ENCODE results near the gene TBX4.

The TBX4 gene

GRCh38 chr17:61478026-61478789 lies 26.0 kb downstream of the TBX4 start:
- H3K9me3 ChIP-seq (ENCODE audit: control insufficient read depth, insufficient read depth, low read length), result no peaks in the 10 kb centered on the region
- no peak overlapping the region for H3K4me3 ChIP-seq (ENCODE audit: low read depth, low read length)
- H3K27me3 ChIP-seq (ENCODE audit: control insufficient read depth, insufficient read depth, low read length), result no peaks in the 10 kb centered on the region
- no peaks in the 10 kb centered on the region for H3K36me3 ChIP-seq (ENCODE audit: control insufficient read depth, insufficient read depth, low read length)
- no peak overlapping the region for H3K9ac ChIP-seq (ENCODE audit: low read depth, low read length)
- H3K4me1 ChIP-seq (ENCODE audit: control insufficient read depth, insufficient read depth, low read length), result no peaks in the 10 kb centered on the region

- Histone ChIP-seq H3K27me3 (ENCODE audit: control insufficient read depth, insufficient read depth, low read length) (no peaks in the 10 kb centered on the region), H3K36me3 (ENCODE audit: control insufficient read depth, insufficient read depth, low read length) (no peaks in the 10 kb centered on the region), H3K4me1 (ENCODE audit: control insufficient read depth, insufficient read depth, low read length) (no peaks in the 10 kb centered on the region), H3K9me3 (ENCODE audit: control insufficient read depth, insufficient read depth, low read length) (no peaks in the 10 kb centered on the region), H3K4me3 (ENCODE audit: low read depth, low read length) (no peak overlapping the region), H3K9ac (ENCODE audit: low read depth, low read length) (no peak overlapping the region)
Observed at GRCh38 chr17:61478790-61479492, 26.7 kb downstream of the TBX4 start.

- no peaks in the 10 kb centered on the region for H3K4me1 ChIP-seq (ENCODE audit: control insufficient read depth, insufficient read depth, low read length)
- H3K27me3 ChIP-seq (ENCODE audit: control insufficient read depth, insufficient read depth, low read length), result no peaks in the 10 kb centered on the region
- no peak overlapping the region for H3K4me3 ChIP-seq (ENCODE audit: low read depth, low read length)
- no peak overlapping the region for H3K9ac ChIP-seq (ENCODE audit: low read depth, low read length)
- H3K9me3 ChIP-seq (ENCODE audit: control insufficient read depth, insufficient read depth, low read length), result no peaks in the 10 kb centered on the region
- no peaks in the 10 kb centered on the region for H3K36me3 ChIP-seq (ENCODE audit: control insufficient read depth, insufficient read depth, low read length)
Observed at GRCh38 chr17:61479493-61480413, 27.5 kb downstream of the TBX4 start.

- Histone ChIP-seq H3K9ac (ENCODE audit: low read depth, low read length) (no peak overlapping the region), H3K36me3 (ENCODE audit: control insufficient read depth, insufficient read depth, low read length) (no peaks in the 10 kb centered on the region), H3K9me3 (ENCODE audit: control insufficient read depth, insufficient read depth, low read length) (no peaks in the 10 kb centered on the region), H3K4me3 (ENCODE audit: low read depth, low read length) (no peak overlapping the region), H3K27me3 (ENCODE audit: control insufficient read depth, insufficient read depth, low read length) (no peaks in the 10 kb centered on the region), H3K4me1 (ENCODE audit: control insufficient read depth, insufficient read depth, low read length) (no peaks in the 10 kb centered on the region)
Observed at GRCh38 chr17:61480414-61480807, 28.2 kb downstream of the TBX4 start.

GRCh38 chr17:61481421-61481820 lies 29.2 kb downstream of the TBX4 start:
- Histone ChIP-seq H3K4me3 (ENCODE audit: low read depth, low read length) (no peak overlapping the region), H3K9ac (ENCODE audit: low read depth, low read length) (no peak overlapping the region), H3K9me3 (ENCODE audit: control insufficient read depth, insufficient read depth, low read length) (no peaks in the 10 kb centered on the region), H3K36me3 (ENCODE audit: control insufficient read depth, insufficient read depth, low read length) (no peaks in the 10 kb centered on the region), H3K27me3 (ENCODE audit: control insufficient read depth, insufficient read depth, low read length) (no peaks in the 10 kb centered on the region), H3K4me1 (ENCODE audit: control insufficient read depth, insufficient read depth, low read length) (no peaks in the 10 kb centered on the region)

GRCh38 chr17:61482467-61482866 lies 30.2 kb downstream of the TBX4 start:
- Histone ChIP-seq H3K9me3 (ENCODE audit: control insufficient read depth, insufficient read depth, low read length) (no peaks in the 10 kb centered on the region), H3K27me3 (ENCODE audit: control insufficient read depth, insufficient read depth, low read length) (no peaks in the 10 kb centered on the region), H3K4me3 (ENCODE audit: low read depth, low read length) (no peak overlapping the region), H3K9ac (ENCODE audit: low read depth, low read length) (no peak overlapping the region), H3K4me1 (ENCODE audit: control insufficient read depth, insufficient read depth, low read length) (no peaks in the 10 kb centered on the region), H3K36me3 (ENCODE audit: control insufficient read depth, insufficient read depth, low read length) (no peaks in the 10 kb centered on the region)

- H3K27me3 ChIP-seq (ENCODE audit: control insufficient read depth, insufficient read depth, low read length), result no peaks in the 10 kb centered on the region
- no peaks in the 10 kb centered on the region for H3K36me3 ChIP-seq (ENCODE audit: control insufficient read depth, insufficient read depth, low read length)
- no peak overlapping the region for H3K4me3 ChIP-seq (ENCODE audit: low read depth, low read length)
- no peak overlapping the region for H3K9ac ChIP-seq (ENCODE audit: low read depth, low read length)
- H3K4me1 ChIP-seq (ENCODE audit: control insufficient read depth, insufficient read depth, low read length), result no peaks in the 10 kb centered on the region
- no peaks in the 10 kb centered on the region for H3K9me3 ChIP-seq (ENCODE audit: control insufficient read depth, insufficient read depth, low read length)
Observed at GRCh38 chr17:61483778-61484116, 31.5 kb downstream of the TBX4 start.

GRCh38 chr17:61484174-61484573 lies 32.0 kb downstream of the TBX4 start:
- H3K4me3 ChIP-seq (ENCODE audit: low read depth, low read length), result no peak overlapping the region
- no peaks in the 10 kb centered on the region for H3K4me1 ChIP-seq (ENCODE audit: control insufficient read depth, insufficient read depth, low read length)
- no peaks in the 10 kb centered on the region for H3K27me3 ChIP-seq (ENCODE audit: control insufficient read depth, insufficient read depth, low read length)
- no peaks in the 10 kb centered on the region for H3K36me3 ChIP-seq (ENCODE audit: control insufficient read depth, insufficient read depth, low read length)
- no peaks in the 10 kb centered on the region for H3K9me3 ChIP-seq (ENCODE audit: control insufficient read depth, insufficient read depth, low read length)
- no peak overlapping the region for H3K9ac ChIP-seq (ENCODE audit: low read depth, low read length)

- Histone ChIP-seq H3K36me3 (ENCODE audit: control insufficient read depth, insufficient read depth, low read length) (no peaks in the 10 kb centered on the region), H3K9ac (ENCODE audit: low read depth, low read length) (no peak overlapping the region), H3K9me3 (ENCODE audit: control insufficient read depth, insufficient read depth, low read length) (no peaks in the 10 kb centered on the region), H3K4me3 (ENCODE audit: low read depth, low read length) (no peak overlapping the region), H3K27me3 (ENCODE audit: control insufficient read depth, insufficient read depth, low read length) (no peaks in the 10 kb centered on the region), H3K4me1 (ENCODE audit: control insufficient read depth, insufficient read depth, low read length) (no peaks in the 10 kb centered on the region)
Observed at GRCh38 chr17:61485067-61485775, 33.0 kb downstream of the TBX4 start.

GRCh38 chr17:61486135-61487120 lies 34.2 kb downstream of the TBX4 start:
- Histone ChIP-seq H3K27me3 (ENCODE audit: control insufficient read depth, insufficient read depth, low read length) (no peaks in the 10 kb centered on the region), H3K4me3 (ENCODE audit: low read depth, low read length) (no peak overlapping the region), H3K4me1 (ENCODE audit: control insufficient read depth, insufficient read depth, low read length) (no peaks in the 10 kb centered on the region), H3K36me3 (ENCODE audit: control insufficient read depth, insufficient read depth, low read length) (no peaks in the 10 kb centered on the region), H3K9me3 (ENCODE audit: control insufficient read depth, insufficient read depth, low read length) (no peaks in the 10 kb centered on the region), H3K9ac (ENCODE audit: low read depth, low read length) (no peak overlapping the region)

Data from iPS-15b (cell line).